Esophagus muscularis mucosa (tissue), 3 donors: ENCODE measurements around the gene CTU1.

Source experiments
- EP300 ChIP-seq: sonication (generic); formaldehyde crosslinking; IDR thresholded peaks from one replicate; pipeline ENCODE4 v1.6.1; 2017; ENCODE audit warnings: antibody characterized with exemption
- POLR2AphosphoS5 ChIP-seq, 2 donors: sonication (generic); formaldehyde crosslinking; IDR thresholded peaks; one replicate each; pipeline ENCODE4 v1.6.1; 2017; ENCODE audit warnings: antibody characterized with exemption in 2 of 2

- TF ChIP-seq POLR2AphosphoS5 (IDR thresholded peaks at IDR 0.05) (no peak), EP300 (no peak)
These were observed 17.3 kb upstream of the CTU1 start for GRCh38 chr19:51125421-51126075.
